HepG2 (cell line): ENCODE measurements around the gene CAPZB. TPM values are rescaled to one million over a fixed set of nuclear protein-coding genes. Genes with fewer than 3 reads are reported as not detected.

ENCODE experiments used
- HNRNPLL ChIP-seq: fragments of 200-400 bp; formaldehyde crosslinking; IDR thresholded peaks from 2 replicates; pipeline ENCODE4 v1.6.1; 2017; ENCODE audit warnings: mild to moderate bottlenecking, low read depth, low read length; ENCODE audit not compliant: poor library complexity, severe bottlenecking
- JARID2 ChIP-seq: sonication (generic); formaldehyde crosslinking; IDR thresholded peaks from 2 replicates; pipeline ENCODE4 v1.8.1; 2023; ENCODE audit warnings: missing genetic modification reagents, inconsistent platforms; ENCODE audit not compliant: insufficient replicate concordance
- KLF9 ChIP-seq: IDR thresholded peaks from 2 replicates; pipeline ENCODE4 v1.6.1; 2016; ENCODE audit warnings: low read depth
- NFIC ChIP-seq: IDR thresholded peaks from 2 replicates; pipeline ENCODE4 v1.6.1; 2012; ENCODE audit warnings: mild to moderate bottlenecking, low read length, inconsistent platforms
- NKX3-1 ChIP-seq: sonication (generic); formaldehyde crosslinking; IDR thresholded peaks from 2 replicates; pipeline ENCODE4 v1.5.0; 2020; ENCODE audit warnings: missing genetic modification reagents
- NR2C2 ChIP-seq: sonication (generic); formaldehyde crosslinking; IDR thresholded peaks from 2 replicates; pipeline ENCODE4 v1.4.0; 2020; ENCODE audit warnings: missing genetic modification reagents, mild to moderate bottlenecking, moderate library complexity, borderline replicate concordance
- POLR2A ChIP-seq, 2 experiments: IDR thresholded peaks; 2 replicates each; pipeline ENCODE4 v1.6.1; 2011; ENCODE audit warnings: low read depth in 2 of 2, low read length in 2 of 2, mild to moderate bottlenecking in 1 of 2, moderate library complexity in 1 of 2; ENCODE audit not compliant: insufficient read depth in 1 of 2
- RCOR2 ChIP-seq: IDR thresholded peaks from 2 replicates; pipeline ENCODE4 v1.6.1; 2016; ENCODE audit warnings: missing biosample characterization, missing genetic modification reagents
- RFXAP ChIP-seq: sonication (generic); formaldehyde crosslinking; IDR thresholded peaks from 2 replicates; pipeline ENCODE4 v1.4.0; 2020; ENCODE audit warnings: missing genetic modification reagents, borderline replicate concordance
- RXRA ChIP-seq: sonication (generic); formaldehyde crosslinking; IDR thresholded peaks from 2 replicates; pipeline ENCODE4 v1.5.1; 2020; ENCODE audit warnings: missing genetic modification reagents
- TEAD2 ChIP-seq: sonication (generic); formaldehyde crosslinking; IDR thresholded peaks from 2 replicates; pipeline ENCODE4 v1.9.0; 2021; ENCODE audit warnings: missing genetic modification reagents
- ZNF589 ChIP-seq: sonication (generic); formaldehyde crosslinking; conservative IDR thresholded peaks from 2 replicates; pipeline ENCODE4 v1.8.0; 2022; ENCODE audit warnings: mild to moderate bottlenecking, moderate library complexity, missing genetic modification reagents
- ZNF678 ChIP-seq: sonication (generic); formaldehyde crosslinking; IDR thresholded peaks from 2 replicates; pipeline ENCODE4 v1.4.0; 2020; ENCODE audit warnings: mild to moderate bottlenecking, missing genetic modification reagents
- ZSCAN31 ChIP-seq: sonication (generic); formaldehyde crosslinking; IDR thresholded peaks from 2 replicates; pipeline ENCODE4 v1.5.0; 2020; ENCODE audit warnings: low read depth, mild to moderate bottlenecking, missing genetic modification reagents
- polyA plus RNA-seq, 8 experiments: library from polyadenylated mRNA; depleted of rRNA in 3 of 8; stranded (reverse) in 7 of 8; unstranded in 1 of 8; fragments of >200 nt; fragmentation: Illumina TruSeq in 4 of 8; extraction: Trizol in 4 of 8; gene quantifications; 2 replicates each; pipeline versions ENCODE4 v1.2.1 to v1.2.3, GENCODE V29; 2011 to 2016; ENCODE audit warnings: low read depth in 4 of 8, missing spikeins in 1 of 8, mixed read lengths in 1 of 8; ENCODE audit not compliant: insufficient read depth in 1 of 8
- total RNA-seq, 5 experiments: library from RNA; depleted of rRNA; stranded (reverse); fragments of >200 nt; fragmentation: Illumina TruSeq; extraction: Trizol; gene quantifications; 2 replicates each; pipeline ENCODE4 v1.2.3, GENCODE V29; 2016; ENCODE audit warnings: low read depth in 1 of 5
- TF ChIP-seq, protein P1 (sequence below): sonication (generic); formaldehyde crosslinking; IDR thresholded peaks from 2 replicates; pipeline ENCODE4 v1.8.0; 2022; ENCODE audit warnings: mild to moderate bottlenecking, missing genetic modification reagents, borderline replicate concordance
- TF ChIP-seq, protein P2 (sequence below): sonication (generic); formaldehyde crosslinking; IDR thresholded peaks from 2 replicates; pipeline ENCODE4 v1.4.0; 2020; ENCODE audit warnings: missing genetic modification reagents
- TF ChIP-seq, protein P3 (sequence below): sonication (generic); formaldehyde crosslinking; conservative IDR thresholded peaks from 2 replicates; pipeline ENCODE4 v1.8.0; 2022; ENCODE audit warnings: low read depth, missing genetic modification reagents
- TF ChIP-seq, protein P4 (sequence below): sonication (generic); formaldehyde crosslinking; IDR thresholded peaks from one replicate; pipeline ENCODE4 v1.5.1; 2020; ENCODE audit warnings: mild to moderate bottlenecking, missing genetic modification reagents; ENCODE audit errors: not compliant biosample characterization

Gene CAPZB
- total and polyA plus RNA-seq, 2 of the 13 experiments (the other 11 are each of a cell fraction or from before 2014, with no cell fraction given): 58.9 to 76.9 TPM

- TF ChIP-seq, protein P1, sequence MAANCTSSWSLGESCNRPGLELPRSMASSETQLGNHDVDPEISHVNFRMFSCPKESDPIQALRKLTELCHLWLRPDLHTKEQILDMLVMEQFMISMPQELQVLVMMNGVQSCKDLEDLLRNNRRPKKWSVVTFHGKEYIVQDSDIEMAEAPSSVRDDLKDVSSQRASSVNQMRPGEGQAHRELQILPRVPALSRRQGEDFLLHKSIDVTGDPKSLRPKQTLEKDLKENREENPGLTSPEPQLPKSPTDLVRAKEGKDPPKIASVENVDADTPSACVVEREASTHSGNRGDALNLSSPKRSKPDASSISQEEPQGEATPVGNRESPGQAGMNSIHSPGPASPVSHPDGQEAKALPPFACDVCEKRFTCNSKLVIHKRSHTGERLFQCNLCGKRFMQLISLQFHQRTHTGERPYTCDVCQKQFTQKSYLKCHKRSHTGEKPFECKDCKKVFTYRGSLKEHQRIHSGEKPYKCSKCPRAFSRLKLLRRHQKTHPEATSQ: no peak
- TF ChIP-seq JARID2 (CRISPR knock-in tag) (no peak), RFXAP (CRISPR knock-in tag) (no peak), NKX3-1 (CRISPR knock-in tag) (no peak), KLF9 (CRISPR knock-in tag) (no peak), NR2C2 (CRISPR knock-in tag) (peak; percentile 44; the same call in 1 of the 2 replicates), POLR2A (IDR thresholded peaks at IDR 0.05; ENCODE audit: insufficient read depth in 1 of 2, low read depth in 2 of 2, low read length in 2 of 2) (no peak), RXRA (CRISPR knock-in tag) (no peak; the same call in 1 of the 2 replicates), NFIC (no peak), HNRNPLL (no peak), TEAD2 (CRISPR knock-in tag) (no peak), ZNF678 (no peak), RCOR2 (CRISPR knock-in tag) (no peak), ZSCAN31 (CRISPR knock-in tag) (no peak), ZNF589 (no peak)
- TF ChIP-seq, protein P2, sequence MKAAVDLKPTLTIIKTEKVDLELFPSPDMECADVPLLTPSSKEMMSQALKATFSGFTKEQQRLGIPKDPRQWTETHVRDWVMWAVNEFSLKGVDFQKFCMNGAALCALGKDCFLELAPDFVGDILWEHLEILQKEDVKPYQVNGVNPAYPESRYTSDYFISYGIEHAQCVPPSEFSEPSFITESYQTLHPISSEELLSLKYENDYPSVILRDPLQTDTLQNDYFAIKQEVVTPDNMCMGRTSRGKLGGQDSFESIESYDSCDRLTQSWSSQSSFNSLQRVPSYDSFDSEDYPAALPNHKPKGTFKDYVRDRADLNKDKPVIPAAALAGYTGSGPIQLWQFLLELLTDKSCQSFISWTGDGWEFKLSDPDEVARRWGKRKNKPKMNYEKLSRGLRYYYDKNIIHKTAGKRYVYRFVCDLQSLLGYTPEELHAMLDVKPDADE (CRISPR knock-in tag): no peak
- TF ChIP-seq, protein P3, sequence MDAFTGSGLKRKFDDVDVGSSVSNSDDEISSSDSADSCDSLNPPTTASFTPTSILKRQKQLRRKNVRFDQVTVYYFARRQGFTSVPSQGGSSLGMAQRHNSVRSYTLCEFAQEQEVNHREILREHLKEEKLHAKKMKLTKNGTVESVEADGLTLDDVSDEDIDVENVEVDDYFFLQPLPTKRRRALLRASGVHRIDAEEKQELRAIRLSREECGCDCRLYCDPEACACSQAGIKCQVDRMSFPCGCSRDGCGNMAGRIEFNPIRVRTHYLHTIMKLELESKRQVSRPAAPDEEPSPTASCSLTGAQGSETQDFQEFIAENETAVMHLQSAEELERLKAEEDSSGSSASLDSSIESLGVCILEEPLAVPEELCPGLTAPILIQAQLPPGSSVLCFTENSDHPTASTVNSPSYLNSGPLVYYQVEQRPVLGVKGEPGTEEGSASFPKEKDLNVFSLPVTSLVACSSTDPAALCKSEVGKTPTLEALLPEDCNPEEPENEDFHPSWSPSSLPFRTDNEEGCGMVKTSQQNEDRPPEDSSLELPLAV: no peak
- TF ChIP-seq, protein P4, sequence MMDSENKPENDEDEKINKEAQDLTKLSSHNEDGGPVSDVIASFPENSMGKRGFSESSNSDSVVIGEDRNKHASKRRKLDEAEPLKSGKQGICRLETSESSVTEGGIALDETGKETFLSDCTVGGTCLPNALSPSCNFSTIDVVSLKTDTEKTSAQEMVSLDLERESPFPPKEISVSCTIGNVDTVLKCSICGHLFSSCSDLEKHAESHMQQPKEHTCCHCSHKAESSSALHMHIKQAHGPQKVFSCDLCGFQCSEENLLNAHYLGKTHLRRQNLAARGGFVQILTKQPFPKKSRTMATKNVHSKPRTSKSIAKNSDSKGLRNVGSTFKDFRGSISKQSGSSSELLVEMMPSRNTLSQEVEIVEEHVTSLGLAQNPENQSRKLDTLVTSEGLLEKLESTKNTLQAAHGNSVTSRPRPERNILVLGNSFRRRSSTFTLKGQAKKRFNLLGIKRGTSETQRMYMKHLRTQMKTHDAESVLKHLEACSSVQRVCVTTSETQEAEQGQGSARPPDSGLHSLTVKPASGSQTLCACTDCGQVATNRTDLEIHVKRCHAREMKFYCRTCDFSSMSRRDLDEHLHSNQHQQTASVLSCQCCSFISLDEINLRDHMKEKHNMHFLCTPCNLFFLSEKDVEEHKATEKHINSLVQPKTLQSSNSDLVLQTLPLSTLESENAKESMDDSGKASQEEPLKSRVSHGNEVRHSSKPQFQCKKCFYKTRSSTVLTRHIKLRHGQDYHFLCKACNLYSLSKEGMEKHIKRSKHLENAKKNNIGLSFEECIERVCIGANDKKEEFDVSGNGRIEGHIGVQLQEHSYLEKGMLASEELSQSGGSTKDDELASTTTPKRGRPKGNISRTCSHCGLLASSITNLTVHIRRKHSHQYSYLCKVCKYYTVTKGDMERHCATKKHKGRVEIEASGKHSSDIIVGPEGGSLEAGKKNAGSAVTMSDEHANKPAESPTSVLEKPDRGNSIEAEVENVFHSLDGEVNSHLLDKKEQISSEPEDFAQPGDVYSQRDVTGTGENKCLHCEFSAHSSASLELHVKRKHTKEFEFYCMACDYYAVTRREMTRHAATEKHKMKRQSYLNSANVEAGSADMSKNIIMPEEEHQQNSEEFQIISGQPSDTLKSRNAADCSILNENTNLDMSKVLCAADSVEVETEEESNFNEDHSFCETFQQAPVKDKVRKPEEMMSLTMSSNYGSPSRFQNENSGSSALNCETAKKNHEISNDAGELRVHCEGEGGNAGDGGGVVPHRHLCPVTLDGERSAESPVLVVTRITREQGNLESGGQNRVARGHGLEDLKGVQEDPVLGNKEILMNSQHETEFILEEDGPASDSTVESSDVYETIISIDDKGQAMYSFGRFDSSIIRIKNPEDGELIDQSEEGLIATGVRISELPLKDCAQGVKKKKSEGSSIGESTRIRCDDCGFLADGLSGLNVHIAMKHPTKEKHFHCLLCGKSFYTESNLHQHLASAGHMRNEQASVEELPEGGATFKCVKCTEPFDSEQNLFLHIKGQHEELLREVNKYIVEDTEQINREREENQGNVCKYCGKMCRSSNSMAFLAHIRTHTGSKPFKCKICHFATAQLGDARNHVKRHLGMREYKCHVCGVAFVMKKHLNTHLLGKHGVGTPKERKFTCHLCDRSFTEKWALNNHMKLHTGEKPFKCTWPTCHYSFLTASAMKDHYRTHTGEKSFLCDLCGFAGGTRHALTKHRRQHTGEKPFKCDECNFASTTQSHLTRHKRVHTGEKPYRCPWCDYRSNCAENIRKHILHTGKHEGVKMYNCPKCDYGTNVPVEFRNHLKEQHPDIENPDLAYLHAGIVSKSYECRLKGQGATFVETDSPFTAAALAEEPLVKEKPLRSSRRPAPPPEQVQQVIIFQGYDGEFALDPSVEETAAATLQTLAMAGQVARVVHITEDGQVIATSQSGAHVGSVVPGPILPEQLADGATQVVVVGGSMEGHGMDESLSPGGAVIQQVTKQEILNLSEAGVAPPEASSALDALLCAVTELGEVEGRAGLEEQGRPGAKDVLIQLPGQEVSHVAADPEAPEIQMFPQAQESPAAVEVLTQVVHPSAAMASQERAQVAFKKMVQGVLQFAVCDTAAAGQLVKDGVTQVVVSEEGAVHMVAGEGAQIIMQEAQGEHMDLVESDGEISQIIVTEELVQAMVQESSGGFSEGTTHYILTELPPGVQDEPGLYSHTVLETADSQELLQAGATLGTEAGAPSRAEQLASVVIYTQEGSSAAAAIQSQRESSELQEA (CRISPR knock-in tag): no peak
Measured at GRCh38 chr1:19425646-19426239, 59.6 kb downstream of the CAPZB start (continued).
